ENCODE measurements around the gene ZNF700. TPM values are rescaled to one million over a fixed set of nuclear protein-coding genes. Genes with fewer than 3 reads are reported as not detected.
"Not testable (repeated sequence)": the region's sequence is repeated elsewhere in the genome, so short reads cannot be mapped to it uniquely, and the experiment has no call there.

The ZNF700 gene
- total RNA-seq, result 4.6 and 7.9 TPM in 2 replicates

GRCh38 chr19:11924886-11925650, at the start of gene ZNF700:
Gene ZNF700, plus strand, starts transcription at chr19:11925107. Its CDS starts 104 bp downstream, at chr19:11925211.
- DNase-seq (ENCODE audit: extremely low read depth, low read depth, low spot score), result peak; percentile 54

GRCh38 chr19:11879687-11880266, 45.1 kb upstream of the ZNF700 start:
- DNase-seq (ENCODE audit: extremely low read depth, low read depth, low spot score), result not testable (repeated sequence)

GRCh38 chr19:11880598-11880997, 44.3 kb upstream of the ZNF700 start:
- DNase-seq (ENCODE audit: extremely low read depth, low read depth, low spot score), result no peak

GRCh38 chr19:11881151-11881800, 43.6 kb upstream of the ZNF700 start:
- no peak for DNase-seq (ENCODE audit: extremely low read depth, low read depth, low spot score)

GRCh38 chr19:11882606-11883005, 42.3 kb upstream of the ZNF700 start:
- DNase-seq (ENCODE audit: extremely low read depth, low read depth, low spot score), result no peak

DNA sequence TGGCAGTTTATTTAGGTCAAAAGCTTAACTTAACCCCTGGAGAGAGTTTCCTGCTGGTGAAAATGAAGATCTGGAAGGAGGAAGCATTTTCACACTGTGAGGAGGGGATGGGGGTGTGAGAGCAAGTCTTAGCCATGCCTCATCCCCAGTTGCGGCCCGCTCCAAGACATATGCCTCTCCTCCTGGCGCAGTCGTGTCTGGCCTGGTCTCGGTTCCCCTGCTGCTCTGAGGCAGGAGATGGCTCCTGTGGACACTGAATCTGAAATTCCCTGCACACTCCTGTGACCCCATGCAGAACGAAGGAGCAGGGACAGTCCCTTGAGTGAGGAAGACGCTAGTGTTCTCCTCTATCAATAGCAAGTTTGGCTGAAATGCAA, 37.7 kb upstream of the ZNF700 start:
- DNase-seq (ENCODE audit: extremely low read depth, low read depth, low spot score), result no peak

DNA sequence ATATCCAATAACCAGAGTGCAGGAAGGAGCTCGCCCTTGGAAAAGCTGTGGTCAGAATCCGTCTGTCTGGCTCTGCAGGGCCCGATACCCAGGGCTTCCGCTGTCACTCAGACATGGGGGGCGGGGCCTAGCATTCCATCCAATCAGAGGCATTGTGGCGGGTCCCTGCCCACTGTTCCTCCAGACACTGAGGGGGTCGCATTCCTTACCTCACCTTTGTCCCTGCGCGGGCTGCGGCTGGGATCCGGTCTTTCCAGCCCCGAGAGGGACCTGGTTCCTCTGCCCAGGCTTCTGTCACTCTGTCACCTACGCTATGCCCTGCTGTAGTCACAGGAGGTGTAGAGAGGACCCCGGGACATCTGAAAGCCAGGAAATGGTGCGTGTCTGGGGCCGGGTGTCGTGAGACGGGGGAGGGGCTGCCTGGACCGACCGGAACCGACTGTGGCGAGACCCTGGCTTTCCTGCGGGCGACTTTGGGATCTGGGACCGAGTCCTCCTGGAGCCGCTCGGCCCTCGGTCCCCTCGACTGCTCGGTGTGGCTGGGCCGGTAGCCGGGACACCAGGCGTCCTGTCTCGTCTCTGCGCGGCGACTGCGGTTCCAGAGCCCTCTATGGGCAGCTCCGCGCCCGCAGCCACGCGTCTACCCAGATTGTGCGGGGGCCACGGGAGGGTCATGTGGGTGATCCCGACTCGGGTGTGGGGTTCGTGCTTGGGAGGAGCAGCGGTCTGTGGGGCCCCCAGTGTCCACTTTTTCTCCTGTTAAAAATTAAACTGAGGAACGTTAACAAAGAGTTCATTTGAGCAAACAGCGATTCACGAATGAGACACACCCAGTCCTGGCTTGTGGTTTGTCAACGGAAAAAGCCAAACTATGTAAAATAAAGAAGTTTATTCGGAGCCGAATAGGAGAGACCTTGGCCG, 37.0 kb upstream of the ZNF700 start, which contains the start of gene ZNF69:
ZNF69 (plus strand) TSS at position 172 of the 921 bp plus-strand sequence; CDS start at position 314, 142 bp downstream.
- DNase-seq (ENCODE audit: extremely low read depth, low read depth, low spot score), result no peak

DNA sequence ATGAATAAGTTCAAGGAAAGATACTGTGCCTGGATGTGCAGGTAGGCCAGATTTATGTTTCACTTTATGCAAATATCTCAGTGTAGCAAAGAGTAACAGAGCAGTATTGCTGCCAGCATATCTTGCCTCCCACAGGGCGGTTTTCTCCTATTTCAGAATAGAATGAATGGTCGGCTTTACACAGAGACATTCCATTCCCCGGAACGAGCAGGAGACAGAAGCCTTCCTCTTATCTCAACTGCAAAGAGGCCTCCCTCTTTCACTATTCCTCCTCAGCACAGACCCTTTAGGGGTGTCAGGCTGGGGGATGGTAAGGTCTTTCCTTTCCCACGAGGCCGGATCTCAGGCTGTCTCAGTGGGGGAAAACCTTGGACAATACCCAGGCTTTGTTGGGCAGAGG, 35.0 kb upstream of the ZNF700 start:
- not testable (repeated sequence) for DNase-seq (ENCODE audit: extremely low read depth, low read depth, low spot score)

GRCh38 chr19:11890634-11891033, 34.3 kb upstream of the ZNF700 start:
- no peak for DNase-seq (ENCODE audit: extremely low read depth, low read depth, low spot score)

GRCh38 chr19:11894851-11895250, 30.1 kb upstream of the ZNF700 start:
- no peak for DNase-seq (ENCODE audit: extremely low read depth, low read depth, low spot score)

DNA sequence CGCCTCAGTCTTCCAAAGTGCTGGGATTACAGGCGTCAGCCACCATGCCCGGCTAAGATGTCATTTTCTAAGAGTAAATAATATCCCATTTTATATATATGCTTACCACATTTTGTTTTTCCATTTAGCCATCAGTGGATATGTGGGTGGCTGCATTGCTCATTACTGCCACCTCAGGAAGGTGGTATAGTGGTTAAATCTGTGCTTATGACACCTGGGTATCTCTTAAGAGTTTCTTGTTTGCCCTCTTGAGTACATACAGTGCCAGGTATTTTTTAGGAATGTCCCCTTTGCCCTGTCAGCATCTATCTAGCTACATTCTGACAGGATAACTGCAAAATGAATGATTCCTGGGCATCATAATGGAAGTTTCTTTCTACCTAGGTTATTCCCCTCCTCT, 22.7 kb upstream of the ZNF700 start:
- DNase-seq (ENCODE audit: extremely low read depth, low read depth, low spot score), result no peak

DNA sequence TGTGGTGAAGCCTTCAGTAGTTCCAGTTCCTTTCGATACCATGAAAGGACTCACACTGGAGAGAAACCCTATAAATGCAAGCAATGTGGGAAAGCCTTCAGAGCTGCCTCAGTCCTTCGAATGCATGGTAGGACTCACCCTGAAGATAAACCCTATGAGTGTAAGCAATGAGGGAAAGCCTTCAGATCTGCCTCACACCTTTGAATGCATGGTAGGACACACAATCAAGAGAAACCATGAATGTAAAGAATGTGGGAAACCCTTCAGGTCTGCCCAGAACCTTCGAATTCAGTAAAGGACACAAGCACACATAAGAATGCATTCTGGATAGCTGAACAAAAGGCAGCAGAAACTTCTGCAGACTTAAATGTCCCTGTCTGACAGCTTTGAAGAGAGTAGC, 19.0 kb upstream of the ZNF700 start:
- DNase-seq (ENCODE audit: extremely low read depth, low read depth, low spot score), result no peak

GRCh38 chr19:11911937-11912336, 13.0 kb upstream of the ZNF700 start:
- DNase-seq (ENCODE audit: extremely low read depth, low read depth, low spot score), result not testable (repeated sequence)

DNA sequence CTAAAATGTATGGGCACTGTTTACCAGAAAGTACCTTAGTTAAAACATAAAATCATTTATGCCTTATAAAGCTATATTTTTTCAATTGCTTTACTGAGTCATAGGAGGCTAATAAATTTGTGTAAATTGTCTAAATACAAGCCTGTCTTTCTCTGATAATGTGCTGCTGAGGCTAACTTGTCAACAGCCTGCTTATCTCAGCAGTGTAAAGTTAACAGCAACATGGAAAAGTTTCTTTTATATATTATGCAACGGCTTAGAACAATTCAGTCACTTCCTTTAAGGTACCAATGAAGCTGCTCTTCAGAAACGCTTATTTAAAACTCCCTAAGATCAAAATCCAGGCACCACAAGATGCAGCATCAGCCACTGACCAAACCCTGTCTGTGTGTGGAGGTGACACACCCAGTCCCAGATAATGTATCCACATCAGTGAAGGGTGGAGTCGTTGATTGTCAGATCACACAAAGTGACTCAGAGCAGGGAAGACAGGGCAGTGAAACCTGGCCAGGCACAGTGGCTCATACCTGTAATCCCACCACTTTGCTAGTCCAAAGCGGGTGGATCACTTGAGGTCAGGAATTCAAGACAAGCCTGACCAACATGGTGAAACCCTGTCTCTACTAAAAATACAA, 10.4 kb upstream of the ZNF700 start:
- not testable (repeated sequence) for DNase-seq (ENCODE audit: extremely low read depth, low read depth, low spot score)

GRCh38 chr19:11921852-11922495, 2.9 kb upstream of the ZNF700 start:
- DNase-seq (ENCODE audit: extremely low read depth, low read depth, low spot score), result no peak

DNA sequence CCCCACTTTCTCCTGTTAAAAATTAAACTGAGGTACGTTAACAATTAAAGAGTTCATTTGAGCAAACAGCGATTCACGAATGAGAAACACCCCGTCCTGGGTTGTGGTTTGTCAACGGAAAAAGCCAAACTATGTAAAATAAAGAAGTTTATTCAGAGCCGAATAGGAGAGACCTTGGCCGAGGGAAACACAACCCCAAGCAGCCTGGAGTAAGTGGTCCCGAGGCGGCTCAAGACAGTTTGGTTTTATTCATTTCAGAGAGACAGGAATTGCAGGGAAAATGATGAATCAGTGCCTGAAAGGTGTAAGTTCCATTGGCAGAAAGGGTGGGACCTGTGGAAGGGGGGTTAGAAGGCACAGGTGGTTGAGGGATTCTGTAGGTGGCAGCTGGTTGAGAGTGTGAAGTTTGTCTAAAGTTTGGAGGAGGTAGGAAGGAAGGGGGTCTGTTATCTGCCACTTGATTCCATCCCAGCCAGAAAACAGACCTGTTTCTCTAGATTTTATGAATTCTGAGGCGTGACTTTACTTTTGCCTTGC, 812 bp downstream of the ZNF700 start:
- DNase-seq (ENCODE audit: extremely low read depth, low read depth, low spot score), result not testable (repeated sequence)

GRCh38 chr19:11927227-11927626, 2.3 kb downstream of the ZNF700 start:
- DNase-seq (ENCODE audit: extremely low read depth, low read depth, low spot score), result no peak

DNA sequence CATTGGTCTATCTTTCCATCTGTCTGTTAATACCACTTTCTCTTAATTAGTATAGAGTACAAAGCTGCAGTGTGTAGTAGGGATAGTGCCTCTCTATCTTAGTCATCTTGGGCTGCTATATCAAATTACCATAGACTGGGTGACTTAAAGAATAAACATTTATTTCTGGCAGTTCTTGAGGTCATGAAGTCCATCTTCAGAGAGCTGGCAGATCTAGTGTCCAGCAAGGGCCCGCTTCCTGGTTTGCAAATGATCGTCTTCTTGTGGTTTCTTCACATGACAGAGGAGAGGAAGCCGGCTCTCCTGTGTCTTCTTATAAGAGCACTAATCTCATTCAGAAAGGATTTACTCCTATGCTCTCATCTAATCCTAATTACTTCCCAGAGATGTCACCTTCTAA, 6.1 kb downstream of the ZNF700 start:
- no peak for DNase-seq (ENCODE audit: extremely low read depth, low read depth, low spot score)

GRCh38 chr19:11931513-11931912, 6.6 kb downstream of the ZNF700 start:
- no peak for DNase-seq (ENCODE audit: extremely low read depth, low read depth, low spot score)

All from glomerular endothelial cell (primary cell).